SU-DHL-6 (cell line): ENCODE measurements around the gene LAD1.

Experiments used
- H2AFZ ChIP-seq: fragments of 200-600 bp; sonication (generic); 2 replicates; pipeline ENCODE4 v1.6.1; 2014; ENCODE audit warnings: low read depth, mild to moderate bottlenecking, moderate library complexity, mixed read lengths, antibody characterized with exemption, low read length; ENCODE audit not compliant: severe bottlenecking
- H3F3A ChIP-seq: fragments of 200-600 bp; shearing (Covaris generic); 2 replicates; pipeline ENCODE4 v1.6.0; 2016; ENCODE audit warnings: antibody characterized with exemption, mild to moderate bottlenecking; ENCODE audit not compliant: insufficient read depth
- H3K27ac ChIP-seq: fragments of 200-600 bp; sonication (generic); 2 replicates; pipeline ENCODE4 v1.5.1; 2016; ENCODE audit warnings: low read depth, mild to moderate bottlenecking, low read length, moderate library complexity, mixed read lengths
- H3K27me3 ChIP-seq: fragments of 200-600 bp; sonication (generic), shearing (Covaris generic); 2 replicates; pipeline ENCODE4 v1.6.0; 2014; ENCODE audit warnings: mild to moderate bottlenecking, low read length
- H3K36me3 ChIP-seq: fragments of 200-600 bp; sonication (generic); 2 replicates; pipeline ENCODE4 v1.6.1; 2014; ENCODE audit warnings: mild to moderate bottlenecking, low read length, mixed read lengths
- H3K4me2 ChIP-seq: fragments of 300-600, 200-600 bp; shearing (Covaris generic), sonication (generic); 2 replicates; pipeline ENCODE4 v1.6.0; 2014; ENCODE audit warnings: low read length, low read depth, mild to moderate bottlenecking; ENCODE audit not compliant: poor library complexity, severe bottlenecking
- H3K4me3 ChIP-seq: fragments of 200-600 bp; sonication (generic); 2 replicates; pipeline ENCODE4 v1.5.1; 2014; ENCODE audit warnings: antibody characterized with exemption, low read length, mild to moderate bottlenecking, mixed read lengths; ENCODE audit not compliant: insufficient read depth, poor library complexity, severe bottlenecking
- H3K79me2 ChIP-seq: fragments of 200-600 bp; sonication (generic); 2 replicates; pipeline ENCODE4 v1.6.1; 2014; ENCODE audit warnings: mild to moderate bottlenecking, low read length, moderate library complexity; ENCODE audit not compliant: insufficient read depth
- H3K9ac ChIP-seq: fragments of 200-600 bp; sonication (generic); 2 replicates; pipeline ENCODE4 v1.7.0; 2014; ENCODE audit warnings: mild to moderate bottlenecking, low read length
- H3K9me2 ChIP-seq: fragments of 200-600 bp; sonication (generic); replicated peaks from 2 replicates; pipeline ENCODE4 v1.6.1; 2014; ENCODE audit warnings: low read length; ENCODE audit not compliant: insufficient read depth
- H3K9me3 ChIP-seq: fragments of 200-600 bp; sonication (generic); 2 replicates; pipeline ENCODE4 v1.6.1; 2014; ENCODE audit warnings: low read length, mixed read lengths; ENCODE audit not compliant: insufficient read depth
- H4K20me1 ChIP-seq: fragments of 200-600 bp; sonication (generic); 2 replicates; pipeline ENCODE4 v1.6.1; 2014; ENCODE audit warnings: low read depth, mild to moderate bottlenecking, antibody characterized with exemption, low read length, moderate library complexity, mixed read lengths
- CTCF ChIP-seq: fragments of 200-600 bp; sonication (generic); IDR thresholded peaks from one replicate; pipeline ENCODE4 v1.5.1; 2017; ENCODE audit warnings: antibody characterized with exemption, mild to moderate bottlenecking, low read length, moderate library complexity; ENCODE audit not compliant: insufficient read depth, poor library complexity, severe bottlenecking
- EZH2phosphoT487 ChIP-seq: fragments of 200-600 bp; sonication (generic), shearing (Covaris generic); conservative IDR thresholded peaks from 2 replicates; pipeline ENCODE4 v1.6.1; 2018; ENCODE audit warnings: mild to moderate bottlenecking, antibody characterized with exemption, low read length, moderate library complexity, mixed read lengths

The LAD1 gene

GRCh38 chr1:201376107-201376463, 23.0 kb downstream of the LAD1 start:
- no peak overlapping the region for H3K4me2 ChIP-seq
- H3K27ac ChIP-seq, result no peak overlapping the region
- H4K20me1 ChIP-seq, result no peaks in the 10 kb centered on the region
- H3K9ac ChIP-seq, result no peak overlapping the region
- H3K36me3 ChIP-seq, result no peaks in the 10 kb centered on the region
- TF ChIP-seq CTCF (no peak), EZH2phosphoT487 (no peak)
- no peak overlapping the region for H2AFZ ChIP-seq
- no peak overlapping the region for H3K4me3 ChIP-seq
- H3K9me2 ChIP-seq, result no peaks in the 10 kb centered on the region
- no peaks in the 10 kb centered on the region for H3F3A ChIP-seq
- no peaks in the 10 kb centered on the region for H3K9me3 ChIP-seq
- no peaks in the 10 kb centered on the region for H3K79me2 ChIP-seq
- no peaks in the 10 kb centered on the region for H3K27me3 ChIP-seq

- Histone ChIP-seq H3K9me2 (no peaks in the 10 kb centered on the region), H3K36me3 (no peaks in the 10 kb centered on the region), H3K79me2 (no peaks in the 10 kb centered on the region), H3K27me3 (no peaks in the 10 kb centered on the region), H3K9ac (no peak overlapping the region), H2AFZ (no peak overlapping the region), H3K9me3 (no peaks in the 10 kb centered on the region), H3K4me2 (no peak overlapping the region), H4K20me1 (no peaks in the 10 kb centered on the region), H3K4me3 (no peak overlapping the region), H3F3A (no peaks in the 10 kb centered on the region), H3K27ac (no peak overlapping the region)
- TF ChIP-seq CTCF (no peak), EZH2phosphoT487 (no peak)
Observed at GRCh38 chr1:201375169-201375568, 24.0 kb downstream of the LAD1 start.

- Histone ChIP-seq H3K9me2 (no peaks in the 10 kb centered on the region), H3K79me2 (no peaks in the 10 kb centered on the region), H3K27ac (no peak overlapping the region), H3K4me2 (no peak overlapping the region), H3K36me3 (no peaks in the 10 kb centered on the region), H3K27me3 (no peaks in the 10 kb centered on the region), H3K9me3 (no peaks in the 10 kb centered on the region), H3K4me3 (no peak overlapping the region), H3F3A (no peaks in the 10 kb centered on the region), H4K20me1 (no peaks in the 10 kb centered on the region), H3K9ac (no peak overlapping the region), H2AFZ (no peak overlapping the region)
- TF ChIP-seq CTCF, result no peak
- no peak for TF ChIP-seq EZH2phosphoT487
Observed at GRCh38 chr1:201374364-201374763, 24.8 kb downstream of the LAD1 start.

- Histone ChIP-seq H2AFZ (no peak overlapping the region), H3K9me2 (no peaks in the 10 kb centered on the region), H3K36me3 (no peaks in the 10 kb centered on the region), H3K4me3 (no peak overlapping the region), H3K79me2 (no peaks in the 10 kb centered on the region), H3K27ac (no peak overlapping the region), H3K9me3 (no peaks in the 10 kb centered on the region), H3F3A (no peaks in the 10 kb centered on the region), H3K4me2 (no peak overlapping the region), H4K20me1 (no peaks in the 10 kb centered on the region), H3K9ac (no peak overlapping the region), H3K27me3 (no peaks in the 10 kb centered on the region)
- TF ChIP-seq CTCF (no peak), EZH2phosphoT487 (no peak)
Observed at GRCh38 chr1:201371792-201372191, 27.3 kb downstream of the LAD1 start.
